ENCODE results near the gene MROH8. TPM values are rescaled to one million over a fixed set of nuclear protein-coding genes. Genes with fewer than 3 reads are reported as not detected.

MROH8 gene
- total RNA-seq, 1 experiment from 2014 or later = 1.8 TPM

GRCh38 chr20:37160683-37161082 lies 18.7 kb downstream of the MROH8 start:
- no TSS peak for BruUV-seq (replicated peaks)
- in situ Hi-C loops (cut with HindIII; ENCODE audit: low pct_unique_long_range_greater_than_20kb, low sequenced_read_pairs) (no loop called here), intact Hi-C loops (cut with micrococcal nuclease; ENCODE audit: unreplicated experiment) (no loop called here)
- Histone ChIP-seq H3K9me3 (ENCODE audit: control insufficient read depth, insufficient read depth, low read depth, low read length) (no peaks in the 10 kb centered on the region), H3K27ac (ENCODE audit: low read length) (no peak overlapping the region), H3K4me3 (ENCODE audit: low read depth in 2 of 2, low read length in 2 of 2) (no peak overlapping the region), H3K36me3 (ENCODE audit: control insufficient read depth, insufficient read depth, low read length) (no peaks in the 10 kb centered on the region), H3K4me1 (ENCODE audit: control insufficient read depth, insufficient read depth, low read length) (no peaks in the 10 kb centered on the region), H3K27me3 (ENCODE audit: control insufficient read depth, insufficient read depth, low read length) (peaks cover 6% of the 10 kb centered on the region; the same call in 1 of the 2 replicates)
- POLR2A ChIA-PET = interaction anchor here (0.6 kb wide), 1 partner anchor 256 kb away, joined by 10 read pairs; no protein-coding TSS in a partner anchor
- no peak for DNase-seq (ENCODE audit: low read depth, low spot score)
- no peak; the same call in 1 of the 2 replicates for ATAC-seq
- CTCF ChIA-PET = no interaction called here
- TF ChIP-seq TCF7L2 (IDR thresholded peaks at IDR 0.05; ENCODE audit: low read depth, low read length) = no peak
- no peak for TF ChIP-seq REST (IDR thresholded peaks at IDR 0.05; ENCODE audit: insufficient read depth in 1 of 2, low read depth in 2 of 2, low read length in 1 of 2)

- TF ChIP-seq SIN3A (IDR thresholded peaks at IDR 0.05; ENCODE audit: borderline replicate concordance, insufficient read depth, low read depth, low read length) = no peak
- TF ChIP-seq REST (IDR thresholded peaks at IDR 0.05; ENCODE audit: insufficient read depth in 1 of 2, low read depth in 2 of 2, low read length in 1 of 2) = no peak
- no peak for TF ChIP-seq CTCF (IDR thresholded peaks at IDR 0.05)
- TF ChIP-seq TCF7L2 (IDR thresholded peaks at IDR 0.05; ENCODE audit: low read depth, low read length) = no peak
- TF ChIP-seq POLR2AphosphoS5 (IDR thresholded peaks at IDR 0.05; ENCODE audit: low read depth, low read length) = no peak
- no peaks in the 10 kb centered on the region for H3K4me1 ChIP-seq (ENCODE audit: control insufficient read depth, insufficient read depth, low read length)
- H3K27me3 ChIP-seq (ENCODE audit: control insufficient read depth, insufficient read depth, low read length) = 0 out of 2 replicates have a peak, but pooled peaks cover 3% of the 10 kb centered on the region
- intact Hi-C loops (cut with micrococcal nuclease; ENCODE audit: unreplicated experiment) = no loop called here
- no peak overlapping the region for H3K4me3 ChIP-seq (ENCODE audit: low read depth in 2 of 2, low read length in 2 of 2)
- no peaks in the 10 kb centered on the region for H3K9me3 ChIP-seq (ENCODE audit: control insufficient read depth, insufficient read depth, low read depth, low read length)
- DNase-seq (ENCODE audit: low read depth, low spot score) (no peak), ATAC-seq (no peak)
- ChIA-PET POLR2A (no interaction called here), CTCF (no interaction called here)
- in situ Hi-C loops (cut with HindIII; ENCODE audit: low pct_unique_long_range_greater_than_20kb, low sequenced_read_pairs) = no loop called here
- no peak overlapping the region for H3K27ac ChIP-seq (ENCODE audit: low read length)
- H3K36me3 ChIP-seq (ENCODE audit: control insufficient read depth, insufficient read depth, low read length) = no peaks in the 10 kb centered on the region
- no TSS peak for BruUV-seq (replicated peaks)
Measured at GRCh38 chr20:37158248-37158647, 21.1 kb downstream of the MROH8 start.

All from Panc1 (cell line).